CD4-positive, alpha-beta T cell (primary cell): ENCODE data around the gene PDE8A. TPM values are rescaled to one million over a fixed set of nuclear protein-coding genes. Genes with fewer than 3 reads are reported as not detected.

Experiments used
- ATAC-seq: fragments of 200-7000 bp; cut with Tn5 transposase; one replicate; pipeline ENCODE4 v1.10.0; 2022; ENCODE audit warnings: mild to moderate bottlenecking; ENCODE audit not compliant: poor library complexity
- CTCF ChIA-PET: fragments of 350-600 bp; sonication (Branson Sonifier 250); formaldehyde crosslinking; loops from one replicate; lab custom pipeline; 2021; ENCODE audit warnings: antibody characterized with exemption, inconsistent platforms; lab: Charles Lee
- POLR2A ChIA-PET: fragments of 350-600 bp; sonication (Branson Sonifier 250); formaldehyde crosslinking; loops from one replicate; lab custom pipeline; 2021; ENCODE audit warnings: antibody characterized with exemption, inconsistent platforms; lab: Charles Lee
- DNase-seq, 14 experiments: peaks; one replicate each; pipeline ENCODE4 v3.0.0-alpha.2; 2013 to 2020; ENCODE audit warnings: mixed read lengths in 2 of 14
- H3K27ac ChIP-seq, 2 donors: one replicate each; pipeline versions ENCODE4 v1.5.1 to v1.7.0; 2013; ENCODE audit warnings: low read length in 2 of 2, low read depth in 1 of 2, mild to moderate bottlenecking in 1 of 2
- H3K27me3 ChIP-seq, 2 experiments: 1 replicate in 1 of 2; 2 replicates in 1 of 2; pipeline versions ENCODE4 v1.6.1 to v1.7.0; 2013; ENCODE audit warnings: low read length in 2 of 2, control low read depth in 1 of 2, mild to moderate bottlenecking in 1 of 2, moderate library complexity in 1 of 2; ENCODE audit not compliant: insufficient read depth in 2 of 2, control insufficient read depth in 1 of 2
- H3K36me3 ChIP-seq: one replicate; pipeline ENCODE4 v1.6.1; 2013; ENCODE audit warnings: low read length, control low read depth; ENCODE audit not compliant: insufficient read depth
- H3K4me1 ChIP-seq: one replicate; pipeline ENCODE4 v1.6.1; 2013; ENCODE audit warnings: low read length, control low read depth; ENCODE audit not compliant: insufficient read depth
- H3K4me3 ChIP-seq: one replicate; pipeline ENCODE4 v1.5.1; 2013; ENCODE audit warnings: mild to moderate bottlenecking, low read length, moderate library complexity
- H3K9me3 ChIP-seq, 2 experiments: 1 replicate in 1 of 2; 2 replicates in 1 of 2; pipeline versions ENCODE4 v1.6.1 to v1.7.0; 2013; ENCODE audit warnings: low read length in 2 of 2, mild to moderate bottlenecking in 2 of 2, control low read depth in 1 of 2, moderate library complexity in 1 of 2; ENCODE audit not compliant: control insufficient read depth in 1 of 2, insufficient read depth in 1 of 2
- H3K27ac Mint-ChIP-seq: one replicate; pipeline ENCODE4 v1.8.0; 2020; ENCODE audit warnings: mixed read lengths
- H3K27me3 Mint-ChIP-seq: one replicate; pipeline ENCODE4 v1.8.0; 2021; ENCODE audit warnings: mixed read lengths
- H3K36me3 Mint-ChIP-seq: one replicate; pipeline ENCODE4 v1.8.0; 2021; ENCODE audit warnings: low read depth, mixed read lengths
- H3K4me1 Mint-ChIP-seq: one replicate; pipeline ENCODE4 v1.8.0; 2021; ENCODE audit warnings: low read depth, mixed read lengths
- H3K4me3 Mint-ChIP-seq: one replicate; pipeline ENCODE4 v1.8.0; 2020; ENCODE audit warnings: mild to moderate bottlenecking, mixed read lengths
- H3K9me3 Mint-ChIP-seq: one replicate; pipeline ENCODE4 v1.8.0; 2020; ENCODE audit warnings: mixed read lengths
- CTCF ChIP-seq: fragments of 200-600 bp; IDR thresholded peaks from one replicate; pipeline ENCODE4 v1.8.0; 2022; ENCODE audit warnings: antibody characterized with exemption, mild to moderate bottlenecking
- intact Hi-C, 2 experiments: fragments of 100-400 bp; cut with DNase I in 1 of 2; cut with micrococcal nuclease in 1 of 2; formaldehyde crosslinking; loops; one replicate each; pipeline versions ENCODE4 v1.15.1 to v1.9.0; 2023 to 2025; cut with DNase I, micrococcal nuclease
- total RNA-seq, 174 experiments: library from RNA in 2 of 174; stranded (reverse) in 2 of 174; gene quantifications; one replicate each; pipeline ENCODE4 v1.2.3 and lab custom pipeline; 2021 to 2026

The PDE8A gene
- total RNA-seq, 2 experiments from 2014 or later, result 29.8 to 34.3 TPM

GRCh38 chr15:85002517-85002916 lies 20.9 kb downstream of the PDE8A start:
- DNase-seq (peak in 2 of 14 experiments; percentile 51 to 58), ATAC-seq (peak; percentile 37)
- no peaks in the 10 kb centered on the region for H3K9me3 ChIP-seq
- H3K4me3 Mint-ChIP-seq, result no peak overlapping the region
- no peak overlapping the region for H3K27ac ChIP-seq
- H3K27ac Mint-ChIP-seq, result no peak overlapping the region
- no peaks in the 10 kb centered on the region for H3K27me3 Mint-ChIP-seq
- H3K36me3 Mint-ChIP-seq, result no peaks in the 10 kb centered on the region
- H3K9me3 Mint-ChIP-seq, result no peaks in the 10 kb centered on the region
- intact Hi-C loops, result no loop called here
- CTCF ChIA-PET, result interaction anchor here (0.9 to 1.0 kb wide), 2 partner anchors 43 to 47 kb away, joined by 3 to 4 read pairs; no protein-coding TSS in a partner anchor
- no peak overlapping the region for H3K4me3 ChIP-seq
- peaks cover 74% of the 10 kb centered on the region for H3K4me1 Mint-ChIP-seq
- peaks cover 22% of the 10 kb centered on the region for H3K4me1 ChIP-seq
- H3K36me3 ChIP-seq, result peaks cover 3% of the 10 kb centered on the region
- TF ChIP-seq CTCF, result no peak
- H3K27me3 ChIP-seq, result no peaks in the 10 kb centered on the region
- POLR2A ChIA-PET, result interaction anchor here (2.1 to 3.0 kb wide), 2 partner anchors 14 to 22 kb away, joined by 11 read pairs; partner anchors contain the start of gene PDE8A

- ChIA-PET POLR2A (interaction anchor here (0.9 to 3.0 kb wide), 3 partner anchors 15 to 23 kb away, joined by 3 to 11 read pairs (median 11); partner anchors contain the start of gene PDE8A), CTCF (no interaction called here)
- no peak for TF ChIP-seq CTCF
- Mint-ChIP-seq H3K9me3 (no peaks in the 10 kb centered on the region), H3K27me3 (no peaks in the 10 kb centered on the region), H3K36me3 (no peaks in the 10 kb centered on the region), H3K4me3 (no peak overlapping the region), H3K27ac (no peak overlapping the region), H3K4me1 (peaks cover 78% of the 10 kb centered on the region)
- peaks cover under 1% of the 10 kb centered on the region for H3K36me3 ChIP-seq
- peaks cover 30% of the 10 kb centered on the region for H3K4me1 ChIP-seq
- no peaks in the 10 kb centered on the region for H3K9me3 ChIP-seq
- intact Hi-C loops, result loop anchor here in 1 of 2 experiments (2.0 kb wide), 1 partner anchor 23 kb away; the partner anchor contains the start of gene PDE8A
- no peak overlapping the region for H3K4me3 ChIP-seq
- no peaks in the 10 kb centered on the region for H3K27me3 ChIP-seq
- peak in 2 of 14 experiments; percentile 28 to 32 for DNase-seq
- no peak overlapping the region for H3K27ac ChIP-seq
- no peak for ATAC-seq
These were observed 22.1 kb downstream of the PDE8A start for GRCh38 chr15:85003593-85004312.

GRCh38 chr15:85004550-85004949 lies 22.9 kb downstream of the PDE8A start:
- H3K27me3 ChIP-seq, result no peaks in the 10 kb centered on the region
- DNase-seq (no peak), ATAC-seq (no peak)
- H3K4me3 Mint-ChIP-seq, result no peak overlapping the region
- peaks cover 31% of the 10 kb centered on the region for H3K4me1 ChIP-seq
- H3K36me3 ChIP-seq, result no peaks in the 10 kb centered on the region
- H3K4me3 ChIP-seq, result no peak overlapping the region
- H3K36me3 Mint-ChIP-seq, result no peaks in the 10 kb centered on the region
- intact Hi-C loops, result loop anchor here in 1 of 2 experiments (2.0 kb wide), 1 partner anchor 24 kb away; the partner anchor contains the start of gene PDE8A
- TF ChIP-seq CTCF, result no peak
- H3K9me3 ChIP-seq, result no peaks in the 10 kb centered on the region
- ChIA-PET CTCF (interaction anchor here (0.9 to 1.2 kb wide), 2 partner anchors 49 to 97 kb away, joined by 3 to 6 read pairs; no protein-coding TSS in a partner anchor), POLR2A (interaction anchor here (0.9 to 3.0 kb wide), 3 partner anchors 16 to 24 kb away, joined by 3 to 11 read pairs (median 11); partner anchors contain the start of gene PDE8A)
- H3K27ac ChIP-seq, result no peak overlapping the region
- no peaks in the 10 kb centered on the region for H3K9me3 Mint-ChIP-seq
- peaks cover 82% of the 10 kb centered on the region for H3K4me1 Mint-ChIP-seq
- H3K27ac Mint-ChIP-seq, result no peak overlapping the region
- H3K27me3 Mint-ChIP-seq, result no peaks in the 10 kb centered on the region
